ENCODE data around the gene MRPS7.
"Not testable (repeated sequence)": the region's sequence is repeated elsewhere in the genome, so short reads cannot be mapped to it uniquely, and the experiment has no call there.

MRPS7 gene

GRCh38 chr17:75271955-75272847, 10.5 kb downstream of the MRPS7 start:
- peak in 1 of 2 experiments; percentile 39 for DNase-seq

GRCh38 chr17:75272848-75273184, 11.1 kb downstream of the MRPS7 start:
- no peak for DNase-seq

GRCh38 chr17:75273977-75274708, 12.5 kb downstream of the MRPS7 start:
- no peak for DNase-seq

- DNase-seq, result no peak
Observed at GRCh38 chr17:75277664-75278071, 16.0 kb downstream of the MRPS7 start.

GRCh38 chr17:75280189-75280588, 18.5 kb downstream of the MRPS7 start:
- DNase-seq, result not testable (repeated sequence)

- DNase-seq, result no peak
Observed at GRCh38 chr17:75285123-75285522, 23.4 kb downstream of the MRPS7 start.

GRCh38 chr17:75287221-75287620, 25.5 kb downstream of the MRPS7 start:
- no peak for DNase-seq

- DNase-seq, result no peak
Observed at GRCh38 chr17:75288359-75288758, 26.7 kb downstream of the MRPS7 start.

GRCh38 chr17:75288770-75289114, 27.1 kb downstream of the MRPS7 start:
- peak; percentile 78 to 85 for DNase-seq

GRCh38 chr17:75289115-75289831, 27.6 kb downstream of the MRPS7 start, which contains the start of gene SLC25A19:
Gene SLC25A19 (minus strand): TSS chr17:75289433. CDS start chr17:75286764, 2,669 bp downstream.
- peak; percentile 95 to 99 for DNase-seq

GRCh38 chr17:75289832-75290337, 28.2 kb downstream of the MRPS7 start:
- peak in 1 of 2 experiments; percentile 45 for DNase-seq

GRCh38 chr17:75292810-75293448, 31.2 kb downstream of the MRPS7 start:
- not testable (repeated sequence) for DNase-seq

GRCh38 chr17:75295201-75296158, 33.8 kb downstream of the MRPS7 start:
- DNase-seq, result no peak

- DNase-seq, result no peak
Observed at GRCh38 chr17:75300280-75300679, 38.6 kb downstream of the MRPS7 start.

- no peak for DNase-seq
Observed at GRCh38 chr17:75301049-75301448, 39.4 kb downstream of the MRPS7 start.

- no peak for DNase-seq
Observed at GRCh38 chr17:75301502-75302206, 40.0 kb downstream of the MRPS7 start.

GRCh38 chr17:75307957-75308731, 46.5 kb downstream of the MRPS7 start:
- DNase-seq, result no peak

- peak in 1 of 2 experiments; percentile 51 for DNase-seq
Observed at GRCh38 chr17:75308732-75309629, 47.3 kb downstream of the MRPS7 start.
